SW480 (cell line): ENCODE results near the gene CACTIN.
"Not testable (repeated sequence)": the region's sequence is repeated elsewhere in the genome, so short reads cannot be mapped to it uniquely, and the experiment has no call there.

ENCODE experiments used
- DNase-seq: peaks from one replicate; pipeline ENCODE4 v3.0.0-alpha.2; 2016; ENCODE audit warnings: low spot score

Gene CACTIN

GRCh38 chr19:3646336-3647092 is 19.9 kb upstream of the CACTIN start:
- no peak for DNase-seq

DNA sequence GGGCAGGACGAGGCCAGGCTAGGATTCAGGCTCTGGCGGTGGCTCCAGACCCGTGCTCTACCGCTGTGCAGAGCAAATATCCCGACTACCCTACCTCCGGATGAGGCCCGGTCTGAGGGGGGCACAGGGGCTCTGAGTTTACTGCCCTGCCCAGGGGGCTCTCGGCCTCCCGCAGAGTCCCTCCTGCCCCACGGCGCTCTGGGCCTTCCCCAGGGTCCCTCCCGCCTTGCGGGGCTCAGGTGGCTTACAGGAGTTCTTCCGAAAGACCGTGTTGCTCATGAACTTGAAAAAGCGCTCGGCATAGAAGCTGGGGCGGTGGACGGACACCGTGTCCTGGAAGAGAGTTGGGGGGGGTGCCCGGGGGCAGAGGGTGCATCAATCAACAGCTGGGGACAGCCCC is 19.1 kb upstream of the CACTIN start:
- no peak for DNase-seq

GRCh38 chr19:3645067-3645396 is 18.4 kb upstream of the CACTIN start:
- no peak for DNase-seq

DNA sequence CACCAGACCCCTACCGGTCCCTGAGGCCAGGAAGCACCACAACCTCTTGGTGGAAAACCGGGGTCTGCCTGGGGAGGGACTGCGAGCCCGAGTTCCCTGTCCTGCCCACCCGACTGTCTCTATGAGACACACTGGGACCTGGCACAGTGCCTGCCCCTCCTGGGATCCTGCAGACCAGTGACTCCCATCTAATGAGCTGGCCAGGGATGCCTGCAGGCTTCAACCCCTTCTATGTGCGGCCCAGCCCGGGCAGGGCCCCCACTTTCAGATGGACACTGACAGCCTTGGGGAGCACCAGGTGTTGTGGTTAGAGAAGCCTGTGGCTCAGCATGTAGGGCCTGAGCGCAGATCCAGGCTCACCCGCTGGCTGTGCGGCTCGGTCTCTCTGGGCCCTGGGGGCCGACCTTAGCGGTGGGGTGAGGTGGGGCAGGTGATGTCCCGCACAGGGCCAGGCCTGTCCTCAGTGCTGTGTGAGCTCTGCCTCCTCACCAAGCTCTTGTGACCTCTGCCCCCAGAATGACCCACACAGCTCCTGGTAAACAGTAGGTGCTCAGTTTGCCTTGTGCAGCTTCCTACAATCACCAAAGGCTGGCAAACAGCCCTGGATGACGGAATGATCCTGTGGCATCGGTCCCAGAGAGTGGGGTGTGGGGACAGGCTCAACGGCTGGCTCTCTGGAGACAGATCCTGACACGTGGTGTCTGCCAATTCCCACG is 17.9 kb upstream of the CACTIN start:
- no peak for DNase-seq

DNA sequence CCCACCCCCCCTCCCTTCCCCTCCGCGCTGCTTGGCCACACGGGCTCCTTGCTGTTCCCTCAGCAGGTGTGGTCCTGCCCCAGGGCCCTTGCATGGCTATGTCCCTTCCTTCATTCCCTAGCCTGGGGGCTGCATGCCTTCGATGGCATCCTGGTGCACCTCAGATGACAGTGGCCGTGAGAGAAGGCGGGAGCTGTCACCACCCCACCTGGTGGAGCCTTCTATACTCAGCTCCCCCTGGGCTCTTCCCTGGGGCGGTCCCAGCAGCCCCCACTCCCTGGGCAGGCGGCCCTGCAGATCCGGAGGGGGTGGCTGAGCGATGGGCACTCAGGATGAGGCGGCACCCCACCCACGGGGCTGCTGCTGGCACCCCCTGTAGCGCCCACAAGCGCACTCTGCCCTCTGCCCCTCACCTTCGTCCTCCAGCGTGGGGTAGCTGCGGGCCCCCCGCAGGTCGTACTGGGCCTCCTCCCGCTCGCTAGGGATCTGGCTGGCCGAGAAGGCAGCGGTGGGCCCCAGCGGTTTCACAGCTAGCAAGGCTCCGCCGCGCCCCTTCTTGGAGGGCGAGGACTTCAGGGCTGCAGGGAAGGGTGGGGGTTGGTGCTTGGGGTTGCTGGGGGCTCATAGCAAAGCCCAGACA is 17.2 kb upstream of the CACTIN start:
- no peak for DNase-seq

- DNase-seq: no peak
Measured at GRCh38 chr19:3642987-3643673, 16.5 kb upstream of the CACTIN start.

DNA sequence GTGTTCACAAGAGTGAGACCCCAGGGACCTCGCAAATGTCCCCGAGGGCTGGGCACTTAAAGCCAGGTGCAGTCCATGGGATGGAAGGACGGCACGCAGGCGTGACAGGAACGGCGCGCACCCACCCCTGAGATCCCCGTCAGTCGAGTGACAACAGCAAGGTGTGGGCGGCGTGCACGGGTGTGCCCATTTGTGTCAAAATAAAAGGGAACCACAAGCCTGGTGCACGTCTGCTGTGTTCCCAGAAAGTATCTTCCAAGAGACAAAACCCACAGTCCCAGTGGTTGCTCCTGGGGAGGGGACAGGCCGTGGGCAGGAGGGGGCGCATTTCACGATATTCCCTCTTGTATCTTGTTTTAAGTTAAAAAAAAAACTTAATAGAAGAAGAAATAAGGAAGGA is 15.7 kb upstream of the CACTIN start:
- DNase-seq: no peak

GRCh38 chr19:3641515-3642269 is 15.1 kb upstream of the CACTIN start:
- no peak for DNase-seq

GRCh38 chr19:3639479-3639878 is 12.9 kb upstream of the CACTIN start:
- no peak for DNase-seq

DNA sequence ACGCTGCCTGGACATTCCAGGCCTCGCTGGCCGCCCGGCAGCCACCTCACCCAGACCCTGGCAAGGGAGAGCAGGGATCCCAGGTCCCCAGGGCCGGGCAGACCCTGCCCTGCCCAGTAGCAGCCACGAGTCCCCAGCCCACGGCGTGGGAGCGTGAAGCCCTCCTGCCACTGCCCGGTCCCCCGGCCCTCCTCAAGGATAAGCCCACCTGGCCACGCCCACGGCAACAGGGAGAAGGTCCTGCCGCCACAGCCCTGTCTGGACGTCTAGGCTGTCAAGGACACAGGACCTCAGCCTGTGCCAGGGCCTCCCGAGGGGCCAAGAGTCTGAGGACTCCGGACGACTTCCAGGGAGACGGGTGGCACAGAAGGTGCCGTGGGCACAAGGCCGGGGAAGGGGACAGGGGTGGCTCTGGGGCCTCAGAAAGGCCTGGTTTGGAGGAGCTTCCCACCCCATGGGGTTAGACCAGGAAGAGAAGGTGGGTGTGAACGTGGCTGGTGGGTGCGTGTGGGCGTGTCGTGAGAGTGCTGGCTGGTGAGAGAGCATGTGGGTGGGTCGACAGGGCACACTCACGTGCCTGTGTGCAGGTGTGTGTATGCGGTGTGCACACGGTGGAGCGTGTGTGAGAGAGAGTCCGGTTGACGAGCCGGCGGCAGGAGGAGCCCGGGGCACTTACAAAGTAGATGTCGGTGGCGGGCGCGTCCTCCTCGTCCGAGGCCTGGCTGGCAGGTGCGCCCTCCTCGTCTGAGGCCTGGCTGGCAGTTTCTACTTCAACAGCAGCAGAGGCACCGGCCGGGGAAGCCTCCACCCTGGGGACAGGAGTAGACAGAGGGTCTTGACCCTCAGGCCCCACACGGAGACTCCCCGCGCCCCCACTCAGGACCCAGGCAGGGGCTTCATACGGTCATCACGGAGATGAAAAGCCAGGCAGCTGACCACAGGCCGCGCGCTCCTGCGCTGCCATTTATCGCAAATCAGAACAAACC is 11.9 kb upstream of the CACTIN start:
- DNase-seq: no peak

- DNase-seq: no peak
Measured at GRCh38 chr19:3637621-3638020, 11.0 kb upstream of the CACTIN start.

DNA sequence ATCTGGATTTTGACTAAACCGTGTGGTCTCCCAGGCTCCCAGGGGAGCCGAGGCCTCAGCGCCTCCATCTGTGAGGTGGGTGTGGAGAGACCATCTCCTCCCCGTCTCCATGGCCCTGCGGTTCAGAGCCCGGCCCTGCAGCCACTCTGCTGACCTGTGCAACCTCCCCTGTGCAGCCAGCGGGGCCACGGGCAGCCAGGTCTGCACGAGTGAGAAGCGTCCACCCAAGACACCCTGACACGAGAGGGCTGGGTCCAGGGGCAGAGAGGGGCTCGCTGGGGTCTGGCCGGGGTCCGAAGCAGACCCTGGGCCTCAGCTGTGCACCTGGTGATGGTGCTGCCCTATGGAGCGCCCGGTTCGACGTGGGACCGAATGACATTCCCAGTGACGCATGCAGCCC is 10.4 kb upstream of the CACTIN start:
- DNase-seq: no peak

GRCh38 chr19:3636506-3636905 is 9.9 kb upstream of the CACTIN start:
- DNase-seq: no peak

- DNase-seq: no peak
Measured at GRCh38 chr19:3634496-3635045, 8.0 kb upstream of the CACTIN start.

DNA sequence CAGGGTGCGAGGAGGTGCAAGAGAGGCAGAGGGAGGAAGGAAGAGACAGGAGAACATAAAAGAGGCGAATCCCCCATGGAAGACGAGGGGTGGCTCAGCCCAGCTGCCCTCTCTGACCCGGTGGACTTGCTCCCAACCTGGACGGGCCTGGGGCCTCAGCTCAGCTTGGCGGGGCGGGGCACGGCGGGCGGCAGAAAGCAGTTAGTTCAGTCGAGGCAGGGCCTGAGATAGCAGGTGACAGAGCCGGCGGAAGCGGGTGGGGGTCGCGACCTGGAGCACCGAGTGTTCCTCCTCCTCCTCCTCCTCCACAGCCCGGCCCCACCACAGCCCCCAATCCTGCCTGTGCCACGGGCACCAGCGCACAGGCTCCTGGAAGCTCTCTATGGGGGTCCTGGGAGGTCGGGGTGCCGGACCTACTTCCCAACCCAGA is 7.0 kb upstream of the CACTIN start:
- no peak for DNase-seq

- no peak for DNase-seq
Measured at GRCh38 chr19:3632739-3633558, 6.4 kb upstream of the CACTIN start.

GRCh38 chr19:3632098-3632497 is 5.5 kb upstream of the CACTIN start:
- DNase-seq: no peak

DNA sequence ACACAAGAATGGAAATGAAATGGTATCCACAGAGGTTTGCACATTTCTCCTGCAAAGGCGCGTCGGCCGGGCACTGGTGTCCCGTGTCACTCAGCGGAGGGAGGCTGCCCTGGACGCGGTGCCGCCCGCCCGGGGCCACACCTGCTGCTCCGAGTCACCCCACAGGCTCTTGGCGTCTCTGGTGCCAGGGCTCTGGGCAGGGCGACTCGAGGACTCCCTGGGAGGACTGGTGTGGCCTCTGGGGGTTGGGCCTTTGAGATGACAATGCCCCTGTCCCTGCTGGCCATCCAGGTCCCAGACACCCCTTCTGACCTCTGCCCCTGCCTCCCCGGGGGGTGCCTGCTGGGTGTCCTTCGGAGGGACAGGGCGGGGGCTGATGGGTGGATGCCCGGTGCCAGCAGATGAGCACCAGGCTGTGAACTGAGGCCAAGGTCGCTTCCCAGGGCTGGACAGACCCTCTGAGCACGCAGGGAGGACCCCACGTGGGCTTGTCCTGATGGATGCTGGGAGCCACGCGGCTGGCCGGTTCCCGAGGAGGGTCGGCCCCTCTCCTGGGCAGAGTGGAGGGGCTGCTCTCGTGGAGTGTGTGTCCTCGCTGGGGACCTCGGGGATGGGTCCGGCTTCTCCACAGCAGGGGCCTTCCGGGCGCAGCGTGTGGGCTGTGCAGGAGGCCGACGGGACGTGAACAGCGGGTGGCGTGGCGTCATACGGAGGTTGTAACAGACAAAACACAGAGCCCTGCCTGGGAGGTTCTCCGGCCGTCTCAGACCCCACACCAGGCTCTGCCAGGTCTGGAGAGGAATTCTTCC is 4.7 kb upstream of the CACTIN start:
- DNase-seq: no peak

- not testable (repeated sequence) for DNase-seq
Measured at GRCh38 chr19:3628766-3629165, 2.2 kb upstream of the CACTIN start.
